Femur (tissue), 1 donor: ENCODE measurements around the gene EFNA3.
A peak's percentile ranks its signal among the peaks of the same experiment; 100 is the strongest.

Experiments
- DNase-seq: peaks from one replicate; pipeline ENCODE4 v3.0.0-alpha.2; 2017

EFNA3 gene

DNA sequence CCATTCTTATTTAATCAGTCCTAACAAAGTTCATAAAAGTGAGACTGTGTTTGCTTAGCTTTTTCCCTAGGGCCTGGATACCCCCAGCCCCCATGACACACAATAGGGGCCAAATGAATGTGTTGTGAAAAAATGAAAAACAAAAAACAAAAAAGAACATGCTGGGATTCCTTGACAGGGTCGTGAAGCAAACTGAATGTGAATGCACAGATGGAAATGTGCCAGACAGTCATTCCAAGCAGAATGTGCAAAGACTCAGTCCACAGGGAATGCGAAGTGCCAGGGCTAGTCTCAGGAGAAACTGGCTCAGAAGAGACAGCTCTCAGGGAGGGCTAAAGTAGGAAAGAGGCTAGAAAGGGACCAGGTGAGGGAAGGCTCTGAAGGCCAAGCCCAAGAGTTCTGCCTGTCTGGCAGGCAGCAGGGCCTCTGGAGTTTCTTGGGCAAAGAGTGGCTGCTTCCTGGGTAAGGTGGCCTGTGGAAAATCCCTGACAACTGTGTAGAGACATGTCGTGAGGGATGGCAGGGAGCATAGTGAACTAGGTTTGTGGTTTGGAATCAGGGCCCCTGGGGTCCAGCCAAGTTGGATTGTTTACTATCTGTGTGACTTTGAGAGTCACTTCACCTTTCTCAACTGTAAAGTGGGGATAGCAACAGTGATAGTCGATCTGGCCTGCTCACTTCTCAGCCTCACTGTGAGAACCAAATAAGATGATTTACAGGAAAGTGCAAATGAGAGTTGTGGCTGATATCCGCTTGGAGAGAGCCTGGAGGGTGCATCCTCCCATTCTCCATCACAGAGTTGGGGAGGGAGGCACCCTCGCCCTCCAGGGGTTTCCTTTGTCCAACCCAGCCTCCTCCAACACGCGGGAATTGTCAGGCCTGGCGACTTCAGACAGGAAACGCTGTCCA, 28.7 kb upstream of the EFNA3 start:
- no peak for DNase-seq

DNA sequence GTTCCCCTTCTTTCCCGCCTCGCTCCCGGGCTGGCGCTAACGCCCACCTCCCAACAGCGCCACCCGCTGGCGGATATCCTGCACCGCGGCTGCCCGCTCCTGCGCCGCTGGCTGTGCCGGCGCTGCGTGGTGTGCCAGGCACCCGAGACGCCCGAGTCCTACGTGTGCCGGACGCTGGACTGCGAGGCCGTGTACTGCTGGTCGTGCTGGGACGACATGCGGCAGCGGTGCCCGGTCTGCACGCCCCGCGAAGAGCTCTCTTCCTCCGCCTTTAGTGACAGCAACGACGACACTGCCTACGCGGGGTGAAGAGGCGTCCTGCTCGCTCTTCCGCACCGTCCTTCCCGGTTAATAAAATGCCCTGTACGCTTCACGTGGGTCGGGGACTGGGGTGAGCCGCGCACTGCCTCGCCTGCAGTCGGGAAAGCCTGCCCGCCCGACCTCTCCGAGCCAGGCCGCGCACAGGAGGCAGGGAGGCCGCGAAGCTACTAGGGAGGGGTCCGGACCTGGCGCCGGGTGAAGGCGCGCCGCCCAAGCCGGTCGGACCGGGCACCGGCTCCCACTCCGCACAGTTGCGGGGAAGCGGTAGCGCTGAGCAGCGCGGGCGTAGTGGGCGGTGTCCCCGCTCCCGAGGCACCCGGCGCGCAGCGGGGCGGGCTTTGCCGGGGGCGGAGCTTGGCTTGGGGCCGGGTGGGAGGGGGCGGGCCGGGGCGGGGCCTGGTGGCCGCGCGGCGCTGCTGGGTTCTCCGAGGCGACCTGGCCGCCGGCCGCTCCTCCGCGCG, 27.9 kb upstream of the EFNA3 start, which contains the start of gene ADAM15:
TSS of gene ADAM15 (plus strand) at position 757 of the 782 bp plus-strand sequence. CDS start 71 bp downstream, outside the sequence.
- DNase-seq, result peak; percentile 90

DNA sequence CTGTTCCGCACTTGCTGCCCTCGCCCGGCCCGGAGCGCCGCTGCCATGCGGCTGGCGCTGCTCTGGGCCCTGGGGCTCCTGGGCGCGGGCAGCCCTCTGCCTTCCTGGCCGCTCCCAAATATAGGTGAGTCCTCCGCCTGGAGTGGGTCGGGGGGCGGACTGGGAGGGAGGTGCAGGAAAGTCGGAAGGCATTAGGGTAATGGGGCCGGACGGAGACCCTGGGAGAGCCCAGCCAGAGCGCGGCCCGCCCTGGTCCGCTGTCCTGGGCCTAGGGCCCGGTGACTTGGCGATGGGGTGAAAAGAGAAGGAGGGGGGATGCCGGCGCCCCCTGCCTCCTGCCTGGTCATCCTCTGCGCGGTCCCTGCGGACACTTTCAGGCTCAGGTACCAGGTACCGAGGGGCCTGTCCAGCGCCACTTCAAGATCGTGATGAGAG, 27.3 kb upstream of the EFNA3 start:
- DNase-seq, result no peak

GRCh38 chr1:155051777-155052398, 26.7 kb upstream of the EFNA3 start:
- peak; percentile 68 for DNase-seq

GRCh38 chr1:155052439-155053395, 25.9 kb upstream of the EFNA3 start:
- DNase-seq, result no peak

DNA sequence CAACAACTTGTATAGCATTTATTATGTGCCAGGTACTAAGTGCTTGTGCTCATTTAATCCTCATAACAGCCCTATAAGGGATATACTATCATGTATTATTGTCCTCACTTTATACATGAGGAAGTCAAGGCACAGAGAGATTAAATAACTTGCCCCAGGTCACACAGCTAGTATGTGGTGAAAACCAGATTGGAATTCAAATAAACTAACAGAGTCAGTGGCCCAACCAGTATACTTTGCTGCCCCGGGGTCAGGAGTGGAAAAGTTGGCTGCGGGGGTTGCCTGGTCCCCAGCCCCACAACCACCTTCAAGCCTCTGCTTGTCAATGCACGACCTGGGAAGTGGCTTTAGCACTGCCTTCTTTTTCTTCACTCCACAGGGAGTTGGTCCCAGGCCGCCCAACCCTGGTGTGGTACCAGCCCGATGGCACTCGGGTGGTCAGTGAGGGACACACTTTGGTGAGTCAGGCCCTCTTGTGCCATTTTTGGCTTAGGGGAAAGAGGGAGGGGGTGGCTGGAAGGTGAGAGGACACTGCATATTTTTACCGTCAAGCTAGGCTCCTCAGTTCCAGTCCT, 25.0 kb upstream of the EFNA3 start:
- no peak for DNase-seq

- DNase-seq, result no peak
These were observed 21.5 kb upstream of the EFNA3 start for GRCh38 chr1:155057104-155057503.

DNA sequence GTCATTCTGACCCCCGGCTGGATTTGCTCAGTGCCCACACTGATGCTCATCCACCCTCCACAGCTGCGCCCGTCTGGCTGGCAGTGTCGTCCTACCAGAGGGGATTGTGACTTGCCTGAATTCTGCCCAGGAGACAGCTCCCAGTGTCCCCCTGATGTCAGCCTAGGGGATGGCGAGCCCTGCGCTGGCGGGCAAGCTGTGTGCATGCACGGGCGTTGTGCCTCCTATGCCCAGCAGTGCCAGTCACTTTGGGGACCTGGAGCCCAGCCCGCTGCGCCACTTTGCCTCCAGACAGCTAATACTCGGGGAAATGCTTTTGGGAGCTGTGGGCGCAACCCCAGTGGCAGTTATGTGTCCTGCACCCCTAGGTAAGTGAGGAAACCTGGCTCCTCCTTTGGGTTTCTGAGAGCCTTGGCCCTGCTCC, 20.8 kb upstream of the EFNA3 start:
- DNase-seq, result no peak

GRCh38 chr1:155060736-155061135, 17.9 kb upstream of the EFNA3 start:
- DNase-seq, result no peak

GRCh38 chr1:155061381-155062150, 17.1 kb upstream of the EFNA3 start:
- DNase-seq, result peak; percentile 92

- peak; percentile 36 for DNase-seq
These were observed 16.4 kb upstream of the EFNA3 start for GRCh38 chr1:155062151-155062686.

DNA sequence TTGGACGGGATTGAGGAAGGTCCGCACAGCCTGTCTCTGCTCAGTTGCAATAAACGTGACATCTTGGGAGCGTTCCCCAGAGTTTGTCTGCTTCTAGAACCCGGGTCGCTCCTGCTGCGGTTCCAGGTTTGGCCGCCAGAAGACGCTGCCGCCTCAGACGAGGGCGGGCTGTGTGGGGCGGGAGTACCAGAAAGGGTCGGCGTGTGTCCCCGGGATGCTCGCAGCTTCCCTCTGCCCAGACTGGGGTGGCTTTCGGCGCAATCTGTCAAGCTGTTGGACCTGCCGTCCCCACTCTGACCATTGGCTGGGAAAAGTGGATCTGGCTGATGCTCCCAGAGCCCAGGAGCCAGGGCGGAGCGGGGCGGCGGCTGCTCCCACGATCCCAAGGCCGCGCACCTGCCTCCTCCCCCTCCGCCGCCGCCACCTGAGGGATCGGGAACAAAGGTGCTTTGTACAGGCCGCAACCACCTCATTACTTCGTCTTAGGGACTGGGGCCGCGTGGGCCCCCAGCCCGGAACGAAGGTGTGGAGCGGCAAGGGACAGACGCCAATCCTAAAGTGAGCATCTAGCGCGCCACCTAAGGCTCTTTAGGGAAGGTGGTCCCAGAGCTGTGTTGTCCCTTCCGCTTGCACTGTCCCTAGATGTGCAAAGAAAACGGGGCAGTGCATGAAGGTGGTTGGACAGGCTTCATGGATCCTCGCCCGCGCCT, 15.8 kb upstream of the EFNA3 start:
- peak; percentile 80 for DNase-seq

DNA sequence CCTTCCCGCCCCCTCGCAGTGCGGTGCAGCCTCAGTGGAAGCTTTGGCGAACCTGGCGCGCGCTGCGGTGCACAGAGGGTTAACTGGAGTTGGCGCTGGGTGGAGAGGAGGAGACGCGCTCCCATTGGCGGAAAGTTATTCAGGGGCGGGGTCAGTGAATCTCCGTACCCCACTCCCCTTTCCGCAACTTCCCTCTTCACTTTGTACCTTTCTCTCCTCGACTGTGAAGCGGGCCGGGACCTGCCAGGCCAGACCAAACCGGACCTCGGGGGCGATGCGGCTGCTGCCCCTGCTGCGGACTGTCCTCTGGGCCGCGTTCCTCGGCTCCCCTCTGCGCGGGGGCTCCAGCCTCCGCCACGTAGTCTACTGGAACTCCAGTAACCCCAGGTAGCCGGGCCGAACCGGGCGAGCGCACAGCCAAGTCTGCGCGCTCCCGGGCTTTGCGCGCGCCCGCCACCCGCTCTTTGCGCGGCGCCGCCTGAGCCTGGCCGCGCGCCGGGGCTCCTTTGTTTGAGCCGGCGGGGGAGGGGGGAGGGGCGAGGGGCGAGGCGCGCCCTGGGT, 15.0 kb upstream of the EFNA3 start, which contains the start of gene EFNA4:
TSS of gene EFNA4 (plus strand) at position 191 of the 561 bp plus-strand sequence. CDS start at position 275, 84 bp downstream.
- DNase-seq, result peak; percentile 92

DNA sequence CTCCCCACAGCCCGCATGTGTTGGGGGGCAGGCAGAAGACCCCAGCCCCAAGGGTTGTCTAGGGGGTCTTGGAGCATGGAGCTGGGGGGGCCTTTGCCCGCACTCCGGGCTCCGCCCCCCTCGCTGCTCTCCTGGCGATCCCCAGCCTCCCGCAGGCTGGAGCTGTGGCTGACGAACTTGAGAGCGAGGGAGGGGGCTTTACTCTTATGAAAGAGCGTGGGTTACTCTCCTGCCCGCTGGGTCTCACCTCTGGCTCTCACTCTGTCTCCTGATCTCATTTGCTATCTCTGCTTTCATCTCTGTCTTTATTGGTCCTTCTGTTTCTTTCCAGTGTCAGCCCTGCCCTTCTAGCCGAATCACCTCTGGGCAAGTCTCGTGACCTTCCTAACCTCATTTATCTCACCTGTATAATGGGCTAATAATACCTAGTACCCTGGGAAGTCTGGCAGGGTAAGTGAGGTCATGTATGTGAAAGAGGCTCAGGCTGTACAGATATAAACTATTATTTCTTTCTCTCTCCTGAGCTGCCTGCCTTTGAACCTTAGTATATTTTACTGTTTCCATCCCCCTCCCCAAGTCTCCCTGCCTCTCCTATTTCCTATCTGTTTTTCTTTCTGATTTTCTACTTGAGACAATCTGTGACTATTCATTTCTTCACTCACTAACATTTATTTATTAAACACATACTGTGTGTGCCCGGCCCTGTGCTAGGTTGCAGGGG, 14.4 kb upstream of the EFNA3 start:
- peak; percentile 59 for DNase-seq

GRCh38 chr1:155064832-155065429, 13.7 kb upstream of the EFNA3 start:
- no peak for DNase-seq

DNA sequence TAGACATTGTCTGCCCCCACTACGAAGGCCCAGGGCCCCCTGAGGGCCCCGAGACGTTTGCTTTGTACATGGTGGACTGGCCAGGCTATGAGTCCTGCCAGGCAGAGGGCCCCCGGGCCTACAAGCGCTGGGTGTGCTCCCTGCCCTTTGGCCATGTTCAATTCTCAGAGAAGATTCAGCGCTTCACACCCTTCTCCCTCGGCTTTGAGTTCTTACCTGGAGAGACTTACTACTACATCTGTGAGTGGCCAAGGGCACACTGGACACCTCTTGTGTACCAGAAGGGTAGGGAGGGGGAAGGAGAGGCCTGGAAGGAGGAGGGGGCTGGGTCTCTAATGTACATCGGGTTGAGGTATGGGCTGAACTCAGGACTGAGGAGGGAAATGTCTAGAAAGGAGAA, 11.9 kb upstream of the EFNA3 start:
- no peak for DNase-seq

DNA sequence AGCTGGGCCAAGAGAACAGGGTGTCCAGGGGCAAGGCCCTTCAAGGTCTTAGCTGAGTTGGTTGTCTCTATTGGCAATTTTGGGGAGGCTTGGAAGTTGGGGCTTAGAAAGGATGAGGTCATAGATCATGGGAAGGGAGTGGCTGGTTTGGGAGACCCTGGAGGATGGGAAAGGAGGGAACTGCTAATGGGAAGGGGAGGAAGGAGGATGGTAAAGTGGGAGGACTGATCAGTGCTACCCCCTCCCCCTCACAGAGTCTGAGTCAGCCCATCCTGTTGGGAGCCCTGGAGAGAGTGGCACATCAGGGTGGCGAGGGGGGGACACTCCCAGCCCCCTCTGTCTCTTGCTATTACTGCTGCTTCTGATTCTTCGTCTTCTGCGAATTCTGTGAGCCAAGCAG, 10.0 kb upstream of the EFNA3 start:
- DNase-seq, result no peak

GRCh38 chr1:155069551-155070157, 9.0 kb upstream of the EFNA3 start:
- DNase-seq, result peak; percentile 55
